HG03066 (cell line): ENCODE measurements around the gene BRAF.
"Not testable (repeated sequence)": the region's sequence is repeated elsewhere in the genome, so short reads cannot be mapped to it uniquely, and the experiment has no call there.

ENCODE experiments used
- ATAC-seq: cut with Tn5 transposase; IDR thresholded peaks from one replicate; pipeline ENCODE4 v1.9.1; 2021; ENCODE audit warnings: low read depth; ENCODE audit not compliant: unreplicated experiment

Gene BRAF

GRCh38 chr7:140920745-140921144, 4.0 kb downstream of the BRAF start:
- no peak for ATAC-seq

- ATAC-seq = no peak
Measured at GRCh38 chr7:140918236-140918635, 6.5 kb downstream of the BRAF start.

- ATAC-seq = no peak
Measured at GRCh38 chr7:140917258-140917657, 7.5 kb downstream of the BRAF start.

GRCh38 chr7:140915935-140916555, 8.7 kb downstream of the BRAF start:
- ATAC-seq = no peak

GRCh38 chr7:140914083-140914482, 10.6 kb downstream of the BRAF start:
- no peak for ATAC-seq

- not testable (repeated sequence) for ATAC-seq
Measured at GRCh38 chr7:140913596-140913928, 11.2 kb downstream of the BRAF start.

- no peak for ATAC-seq
Measured at GRCh38 chr7:140911746-140912145, 13.0 kb downstream of the BRAF start.

GRCh38 chr7:140909476-140910161, 15.1 kb downstream of the BRAF start:
- no peak for ATAC-seq

GRCh38 chr7:140908361-140908760, 16.4 kb downstream of the BRAF start:
- ATAC-seq = no peak

GRCh38 chr7:140903741-140904480, 20.8 kb downstream of the BRAF start:
- ATAC-seq = no peak

GRCh38 chr7:140902303-140902953, 22.3 kb downstream of the BRAF start:
- ATAC-seq = peak; percentile 75

- ATAC-seq = no peak
Measured at GRCh38 chr7:140901941-140902302, 22.8 kb downstream of the BRAF start.

GRCh38 chr7:140899883-140900282, 24.8 kb downstream of the BRAF start:
- no peak for ATAC-seq

- no peak for ATAC-seq
Measured at GRCh38 chr7:140898786-140899536, 25.8 kb downstream of the BRAF start.

GRCh38 chr7:140896996-140897395, 27.7 kb downstream of the BRAF start:
- ATAC-seq = no peak

- no peak for ATAC-seq
Measured at GRCh38 chr7:140889645-140890044, 35.1 kb downstream of the BRAF start.

GRCh38 chr7:140889150-140889549, 35.6 kb downstream of the BRAF start:
- ATAC-seq = no peak

GRCh38 chr7:140888087-140888486, 36.6 kb downstream of the BRAF start:
- ATAC-seq = no peak

- ATAC-seq = no peak
Measured at GRCh38 chr7:140885735-140886334, 38.9 kb downstream of the BRAF start.

GRCh38 chr7:140883378-140883777, 41.4 kb downstream of the BRAF start:
- no peak for ATAC-seq
